Kasumi-1 (cell line): ENCODE results near the gene GAS2L2.
A peak's percentile ranks its signal among the peaks of the same experiment; 100 is the strongest.

Experiments used
- DNase-seq, 2 experiments: peaks; one replicate each; lab custom pipeline; 2025; lab: John Stamatoyannopoulos, UW

The GAS2L2 gene

GRCh38 chr17:35747540-35748017, 5.5 kb downstream of the GAS2L2 start:
- DNase-seq: peak; percentile 81 to 88

GRCh38 chr17:35745749-35746320, 7.2 kb downstream of the GAS2L2 start:
- no peak for DNase-seq

GRCh38 chr17:35745246-35745645, 7.8 kb downstream of the GAS2L2 start:
- DNase-seq: no peak

GRCh38 chr17:35744830-35745229, 8.2 kb downstream of the GAS2L2 start:
- no peak for DNase-seq

- peak; percentile 75 to 79 for DNase-seq
Measured at GRCh38 chr17:35743626-35744328, 9.3 kb downstream of the GAS2L2 start.

GRCh38 chr17:35742896-35743477, 10.1 kb downstream of the GAS2L2 start:
- DNase-seq: no peak

GRCh38 chr17:35742496-35742895, 10.5 kb downstream of the GAS2L2 start:
- no peak for DNase-seq

GRCh38 chr17:35740997-35741931, 11.8 kb downstream of the GAS2L2 start:
- no peak for DNase-seq

GRCh38 chr17:35740216-35740615, 12.8 kb downstream of the GAS2L2 start:
- no peak for DNase-seq

- DNase-seq: no peak
Measured at GRCh38 chr17:35738519-35739133, 14.4 kb downstream of the GAS2L2 start.

- DNase-seq: no peak
Measured at GRCh38 chr17:35736236-35736635, 16.8 kb downstream of the GAS2L2 start.

- no peak for DNase-seq
Measured at GRCh38 chr17:35735036-35735805, 17.8 kb downstream of the GAS2L2 start.

GRCh38 chr17:35734396-35734795, 18.6 kb downstream of the GAS2L2 start:
- no peak for DNase-seq

GRCh38 chr17:35733366-35733765, 19.7 kb downstream of the GAS2L2 start:
- no peak for DNase-seq

- DNase-seq: no peak
Measured at GRCh38 chr17:35732806-35733136, 20.3 kb downstream of the GAS2L2 start.

- no peak for DNase-seq
Measured at GRCh38 chr17:35731917-35732805, 20.9 kb downstream of the GAS2L2 start.

- peak; percentile 39 to 51 for DNase-seq
Measured at GRCh38 chr17:35731239-35731916, 21.7 kb downstream of the GAS2L2 start, which contains the start of gene RASL10B. Gene RASL10B (plus strand): TSS chr17:35731639. CDS start chr17:35735185, 3,546 bp downstream.

GRCh38 chr17:35730400-35731005, 22.5 kb downstream of the GAS2L2 start:
- DNase-seq: no peak

GRCh38 chr17:35729405-35729833, 23.6 kb downstream of the GAS2L2 start:
- DNase-seq: no peak
